IPS DF 6.9 (cell line): Measurements from ENCODE around the gene COL4A1.

Experiments used
- DNase-seq: peaks from one replicate; pipeline ENCODE4 v3.0.0-alpha.2; 2013; ENCODE audit warnings: low read depth, low spot score
- H3K27ac ChIP-seq: one replicate; pipeline ENCODE4 v1.5.1; 2013; ENCODE audit warnings: low read length, control low read depth
- H3K27me3 ChIP-seq: 2 replicates; pipeline ENCODE4 v1.6.1; 2013; ENCODE audit warnings: mild to moderate bottlenecking, low read length; ENCODE audit not compliant: control insufficient read depth, insufficient read depth
- H3K36me3 ChIP-seq: 2 replicates; pipeline ENCODE4 v1.6.1; 2013; ENCODE audit warnings: low read length; ENCODE audit not compliant: control insufficient read depth, insufficient read depth
- H3K4me1 ChIP-seq: 2 replicates; pipeline ENCODE4 v1.6.1; 2013; ENCODE audit warnings: low read length; ENCODE audit not compliant: control insufficient read depth, insufficient read depth
- H3K4me3 ChIP-seq: 2 replicates; pipeline ENCODE4 v1.5.1; 2013; ENCODE audit warnings: mild to moderate bottlenecking, low read length
- H3K9me3 ChIP-seq: 2 replicates; pipeline ENCODE4 v1.6.1; 2013; ENCODE audit warnings: low read length, inconsistent platforms; ENCODE audit not compliant: control insufficient read depth, insufficient read depth
- WGBS: extraction: QIAGEN DNeasy Blood & Tissue Kit; methylation state at CpG from one replicate; pipeline ENCODE4 v1.1.7; 2013; ENCODE audit warnings: mixed read lengths, missing lambda C conversion rate; ENCODE audit not compliant: insufficient read length, insufficient coverage; 5-methylcytosine and 5-hydroxymethylcytosine counted together

COL4A1 gene

DNA sequence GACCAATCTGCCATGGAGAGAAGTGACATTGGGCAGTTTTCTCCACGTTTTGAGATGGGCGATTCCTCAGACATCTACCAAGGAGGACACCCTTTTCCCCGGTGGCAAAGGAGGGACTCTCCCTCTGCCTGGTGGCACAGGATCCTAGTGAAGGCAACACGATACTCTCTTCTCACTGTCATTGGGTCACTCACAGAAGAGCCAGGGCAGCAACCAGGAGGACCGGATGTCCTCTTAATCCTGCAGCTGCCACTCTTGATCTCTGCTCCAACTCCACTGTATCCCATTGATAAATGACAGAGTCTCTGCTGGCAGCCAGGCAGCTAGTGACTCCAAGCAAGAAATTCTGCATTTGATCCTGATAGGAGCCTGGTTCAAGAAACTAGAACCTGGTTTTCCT is 42.3 kb upstream of the COL4A1 start:
- H3K27me3 ChIP-seq, result no peaks in the 10 kb centered on the region
- no peak for DNase-seq
- WGBS, result no CpG with 5 or more reads among the region's 5 CpGs
- 0 out of 2 replicates have a peak, but pooled peaks cover 1% of the 10 kb centered on the region for H3K4me1 ChIP-seq
- H3K36me3 ChIP-seq, result no peaks in the 10 kb centered on the region
- H3K9me3 ChIP-seq, result no peaks in the 10 kb centered on the region
- no peak overlapping the region for H3K4me3 ChIP-seq
- no peak overlapping the region for H3K27ac ChIP-seq

DNA sequence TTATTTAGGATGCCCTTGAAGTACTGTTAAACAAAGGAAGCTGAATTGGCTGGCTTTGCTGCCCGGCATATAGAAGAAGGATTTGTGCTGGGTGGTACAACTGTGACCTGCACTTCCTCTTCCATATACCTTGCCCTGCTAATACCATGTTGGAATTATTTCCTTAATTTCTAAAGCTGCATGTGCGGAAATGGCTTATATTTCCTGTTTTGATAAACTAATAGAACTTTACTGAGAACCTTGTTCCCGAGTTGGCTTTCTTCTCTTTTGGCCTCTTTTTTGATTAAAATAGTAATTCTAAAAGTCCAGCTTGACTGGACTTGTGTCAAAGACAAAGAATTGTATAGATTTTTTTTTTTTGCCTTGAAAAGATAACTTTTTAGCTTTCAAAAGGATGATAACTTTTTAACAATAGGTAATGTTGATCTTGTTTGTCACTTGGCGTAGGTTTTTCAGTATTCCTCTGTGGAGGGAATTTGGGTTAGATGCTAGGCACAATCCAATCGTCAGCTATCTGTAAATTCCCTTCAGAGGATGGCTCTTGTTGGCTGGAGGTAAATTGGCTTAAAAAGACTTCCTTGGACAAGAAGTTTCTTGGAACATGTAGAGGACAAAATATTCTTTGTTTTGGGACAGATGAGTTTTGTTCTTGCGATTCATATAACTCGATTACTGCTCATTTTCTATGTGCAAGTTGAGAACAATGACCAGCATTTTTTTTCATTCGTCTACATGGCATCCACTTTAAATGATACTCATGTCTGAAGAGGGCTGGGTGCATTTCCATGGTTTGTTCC is 41.5 kb upstream of the COL4A1 start:
- no CpG with 5 or more reads among the region's 8 CpGs for WGBS
- H3K27ac ChIP-seq, result no peak overlapping the region
- 0 out of 2 replicates have a peak, but pooled peaks cover 1% of the 10 kb centered on the region for H3K4me1 ChIP-seq
- no peak for DNase-seq
- H3K36me3 ChIP-seq, result no peaks in the 10 kb centered on the region
- no peaks in the 10 kb centered on the region for H3K27me3 ChIP-seq
- H3K9me3 ChIP-seq, result no peaks in the 10 kb centered on the region
- H3K4me3 ChIP-seq, result no peak overlapping the region

DNA sequence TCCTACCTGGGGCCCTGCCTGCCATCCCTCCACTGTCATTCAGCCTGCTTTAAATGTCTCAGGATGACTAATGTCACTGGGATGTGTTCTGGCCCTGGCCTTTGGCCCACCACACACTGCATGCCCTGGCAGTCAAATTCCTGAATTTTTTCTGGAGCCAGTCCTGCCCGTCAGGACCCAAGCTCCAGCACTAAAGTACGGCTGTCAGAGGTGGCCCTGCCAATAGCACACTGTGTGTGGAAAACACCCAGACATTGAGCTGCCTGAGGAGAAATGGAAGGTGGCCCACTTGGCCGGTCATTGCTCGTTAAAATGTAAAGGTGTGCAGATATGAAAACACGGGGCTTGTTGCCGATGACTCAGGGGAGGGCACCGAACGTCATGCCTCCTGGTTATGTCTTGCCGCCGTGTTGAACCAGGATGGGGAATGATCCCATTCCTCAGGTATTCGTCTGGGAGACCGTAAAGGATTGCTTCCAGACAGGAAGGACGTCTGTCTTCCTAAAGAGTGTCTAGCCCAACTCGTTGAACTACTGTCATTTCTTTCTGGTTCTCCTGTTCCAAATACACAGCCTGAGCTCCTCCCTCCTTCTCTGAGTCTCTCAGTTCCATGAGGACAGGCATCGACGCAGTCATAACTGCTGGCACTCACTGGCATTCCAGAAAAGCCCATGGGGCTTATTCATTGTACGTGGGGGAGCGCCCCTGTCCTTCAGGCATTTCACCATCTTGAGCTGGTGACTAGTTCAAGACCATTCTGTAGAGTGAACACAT is 40.8 kb upstream of the COL4A1 start:
- no peak for DNase-seq
- H3K4me1 ChIP-seq, result 0 out of 2 replicates have a peak, but pooled peaks cover 1% of the 10 kb centered on the region
- H3K27ac ChIP-seq, result no peak overlapping the region
- H3K27me3 ChIP-seq, result no peaks in the 10 kb centered on the region
- no CpG with 5 or more reads among the region's 18 CpGs for WGBS
- H3K9me3 ChIP-seq, result no peaks in the 10 kb centered on the region
- no peak overlapping the region for H3K4me3 ChIP-seq
- no peaks in the 10 kb centered on the region for H3K36me3 ChIP-seq

DNA sequence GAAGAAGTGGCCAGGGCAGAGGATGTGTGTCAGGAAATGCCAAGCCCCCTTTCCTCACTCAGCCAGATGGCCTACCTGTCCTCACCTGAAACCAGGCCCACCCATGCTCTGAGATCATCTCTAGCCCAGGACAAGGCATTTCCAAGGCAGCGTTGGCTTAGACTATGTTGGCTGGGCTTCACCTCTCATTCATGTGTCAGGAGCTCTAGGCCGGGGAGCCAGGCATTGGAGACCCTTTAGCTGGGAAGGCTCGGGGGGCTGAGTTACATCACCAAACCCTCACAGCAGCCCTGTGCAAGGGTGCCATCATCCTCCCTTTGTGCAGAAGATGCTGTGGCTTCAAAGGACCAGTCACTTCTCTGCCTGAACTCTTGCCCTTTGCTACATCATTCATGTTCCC is 40.1 kb upstream of the COL4A1 start:
- Histone ChIP-seq H3K4me1 (peaks cover 4% of the 10 kb centered on the region; the same call in 1 of the 2 replicates), H3K36me3 (no peaks in the 10 kb centered on the region), H3K4me3 (no peak overlapping the region), H3K9me3 (no peaks in the 10 kb centered on the region), H3K27me3 (no peaks in the 10 kb centered on the region), H3K27ac (no peak overlapping the region)
- DNase-seq, result no peak
- WGBS, result no CpG with 5 or more reads among the region's 3 CpGs

DNA sequence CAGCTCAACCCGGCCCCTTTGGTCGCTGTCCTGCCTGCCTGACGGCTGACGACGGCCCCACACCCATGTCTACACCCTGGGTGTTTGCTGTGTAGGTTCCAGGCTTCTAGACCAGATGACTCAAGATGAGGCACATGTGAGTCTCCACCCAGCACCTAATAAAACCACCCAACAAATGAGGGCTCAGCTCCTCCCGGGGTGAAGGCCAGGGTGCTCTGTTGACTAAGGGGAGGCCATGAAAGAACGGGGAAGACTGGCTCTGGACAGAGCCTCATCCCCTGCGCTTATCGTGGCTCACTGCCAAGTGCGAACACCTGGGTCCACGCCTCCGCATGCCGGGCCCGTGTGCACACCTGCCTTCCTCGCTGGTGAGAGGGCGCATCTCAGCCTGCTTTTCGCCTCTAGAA is 39.7 kb upstream of the COL4A1 start:
- H3K4me1 ChIP-seq, result peaks cover 2% of the 10 kb centered on the region; the same call in 1 of the 2 replicates
- H3K4me3 ChIP-seq, result no peak overlapping the region
- no peak for DNase-seq
- H3K27me3 ChIP-seq, result no peaks in the 10 kb centered on the region
- H3K9me3 ChIP-seq, result no peaks in the 10 kb centered on the region
- no peak overlapping the region for H3K27ac ChIP-seq
- no peaks in the 10 kb centered on the region for H3K36me3 ChIP-seq
- no CpG with 5 or more reads among the region's 17 CpGs for WGBS

DNA sequence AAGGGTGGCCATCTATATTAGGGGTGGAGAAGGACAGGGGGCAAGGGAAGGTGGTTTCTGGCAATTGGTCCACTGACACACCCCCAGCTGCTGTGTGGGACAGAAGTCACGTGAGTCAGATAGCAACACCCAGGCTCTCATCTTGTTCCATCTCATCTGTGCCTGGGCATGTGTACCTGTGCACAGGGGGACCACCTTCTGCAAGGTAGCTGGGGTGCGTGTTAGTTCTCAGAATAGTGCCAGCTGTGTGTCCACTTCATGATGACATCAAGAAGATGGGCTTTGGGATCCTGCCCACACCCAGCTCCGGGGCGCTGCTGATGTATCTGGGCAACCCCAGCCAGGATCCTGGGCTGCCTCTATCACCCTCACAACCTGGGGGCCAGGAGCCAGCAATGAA is 38.7 kb upstream of the COL4A1 start:
- H3K36me3 ChIP-seq, result no peaks in the 10 kb centered on the region
- no peak for DNase-seq
- H3K27ac ChIP-seq, result no peak overlapping the region
- H3K27me3 ChIP-seq, result no peaks in the 10 kb centered on the region
- H3K9me3 ChIP-seq, result no peaks in the 10 kb centered on the region
- H3K4me3 ChIP-seq, result no peak overlapping the region
- peaks cover 2% of the 10 kb centered on the region; the same call in 1 of the 2 replicates for H3K4me1 ChIP-seq
- no CpG with 5 or more reads among the region's 4 CpGs for WGBS

DNA sequence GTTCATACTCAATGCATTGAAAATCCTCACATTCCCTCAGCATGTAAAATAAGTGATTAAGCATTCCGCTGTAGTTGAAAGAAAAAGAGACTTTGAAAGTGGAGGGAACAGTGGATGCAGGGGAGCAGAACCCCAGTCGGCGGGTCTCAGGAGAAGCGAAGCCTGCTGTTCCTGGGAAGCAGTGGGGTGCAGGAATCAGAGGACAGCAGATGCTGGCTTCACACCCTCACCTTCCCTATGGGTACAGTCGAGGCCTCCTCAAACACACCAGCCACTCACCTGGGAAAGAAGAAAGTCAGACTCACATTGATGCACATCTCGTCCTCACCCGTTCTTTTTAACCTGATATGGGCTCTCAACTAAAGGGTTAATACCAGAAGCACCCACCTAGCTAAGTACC is 38.3 kb upstream of the COL4A1 start:
- peaks cover 2% of the 10 kb centered on the region; the same call in 1 of the 2 replicates for H3K4me1 ChIP-seq
- H3K27ac ChIP-seq, result no peak overlapping the region
- WGBS, result no CpG with 5 or more reads among the region's 7 CpGs
- H3K27me3 ChIP-seq, result no peaks in the 10 kb centered on the region
- no peaks in the 10 kb centered on the region for H3K36me3 ChIP-seq
- no peak overlapping the region for H3K4me3 ChIP-seq
- H3K9me3 ChIP-seq, result no peaks in the 10 kb centered on the region
- no peak for DNase-seq

DNA sequence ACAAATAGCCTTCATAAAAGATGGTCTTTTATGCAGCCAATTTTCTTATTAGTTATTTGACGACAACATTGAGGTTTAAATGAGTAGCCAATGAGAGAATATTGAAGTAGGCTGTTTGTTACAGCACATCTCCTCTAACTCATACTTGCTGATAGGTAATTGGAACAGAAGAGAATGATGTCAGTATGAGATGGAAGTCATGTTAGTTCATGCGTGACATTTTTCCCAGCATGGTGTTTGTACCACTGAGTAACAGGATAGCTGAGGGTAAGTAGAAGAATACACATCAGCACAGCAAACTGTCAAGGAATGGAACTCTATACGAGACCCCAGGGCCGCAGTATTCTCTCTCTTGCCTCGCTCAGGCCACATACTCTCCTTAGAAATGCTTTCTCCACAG is 37.4 kb upstream of the COL4A1 start:
- Histone ChIP-seq H3K27me3 (no peaks in the 10 kb centered on the region), H3K4me1 (peaks cover 2% of the 10 kb centered on the region; the same call in 1 of the 2 replicates), H3K4me3 (no peak overlapping the region), H3K27ac (no peak overlapping the region), H3K36me3 (no peaks in the 10 kb centered on the region), H3K9me3 (no peaks in the 10 kb centered on the region)
- no CpG with 5 or more reads among the region's 5 CpGs for WGBS
- no peak for DNase-seq

DNA sequence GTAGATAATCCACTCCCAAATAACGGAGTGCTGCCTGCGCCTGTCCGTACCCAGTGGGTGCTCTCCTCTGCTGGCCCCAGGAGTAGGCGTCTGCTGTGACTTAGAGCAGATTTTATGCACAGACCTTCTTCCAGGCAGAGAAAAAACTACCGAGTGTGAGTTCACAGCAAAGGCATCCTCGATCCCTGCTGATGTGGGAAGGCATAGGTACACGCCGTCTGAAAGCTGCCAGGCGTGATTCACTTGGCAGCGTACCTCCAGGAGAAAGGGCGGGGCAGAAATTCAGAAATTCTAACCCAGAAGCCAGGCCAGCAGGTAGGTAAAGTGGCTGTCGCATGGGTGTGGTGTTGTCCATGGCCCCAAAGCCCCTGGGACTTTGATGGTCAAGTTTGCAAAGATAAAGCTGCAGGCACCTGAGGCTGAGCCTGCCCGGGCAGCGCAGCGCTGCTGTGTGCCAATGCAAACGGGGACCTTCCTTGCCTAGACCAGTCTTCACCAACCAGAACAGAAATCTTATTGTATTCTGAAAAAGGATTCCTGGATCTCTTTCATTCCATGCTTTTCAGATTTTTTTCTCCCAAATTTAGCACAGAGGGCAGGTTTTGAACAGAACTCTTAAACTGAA is 36.4 kb upstream of the COL4A1 start:
- Histone ChIP-seq H3K36me3 (no peaks in the 10 kb centered on the region), H3K27ac (no peak overlapping the region), H3K4me1 (peaks cover 2% of the 10 kb centered on the region; the same call in 1 of the 2 replicates), H3K4me3 (no peak overlapping the region), H3K27me3 (no peaks in the 10 kb centered on the region), H3K9me3 (no peaks in the 10 kb centered on the region)
- no CpG with 5 or more reads among the region's 16 CpGs for WGBS
- no peak for DNase-seq

DNA sequence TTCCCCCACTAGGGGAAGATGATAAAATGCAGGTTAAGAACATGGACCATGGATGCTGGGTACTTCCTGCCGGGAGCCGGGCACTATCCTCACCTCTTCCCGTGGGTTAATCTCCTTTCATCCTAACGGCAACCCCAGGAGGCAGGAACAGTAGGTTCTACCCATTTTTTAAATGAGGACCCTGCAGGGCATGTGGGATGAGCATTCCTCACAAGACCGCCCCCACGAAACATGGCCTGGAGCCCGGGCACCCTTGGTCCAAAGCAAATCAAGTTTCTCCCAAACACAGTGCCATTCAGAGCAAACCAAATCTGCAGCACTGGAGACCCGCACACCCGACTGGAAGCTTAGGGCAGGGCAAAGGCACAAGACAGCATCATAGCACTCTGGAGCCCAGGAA is 35.5 kb upstream of the COL4A1 start:
- Histone ChIP-seq H3K4me1 (peaks cover 2% of the 10 kb centered on the region; the same call in 1 of the 2 replicates), H3K9me3 (no peaks in the 10 kb centered on the region), H3K4me3 (no peak overlapping the region), H3K27ac (no peak overlapping the region), H3K27me3 (no peaks in the 10 kb centered on the region), H3K36me3 (no peaks in the 10 kb centered on the region)
- no peak for DNase-seq
- no CpG with 5 or more reads among the region's 9 CpGs for WGBS
